HepG2 (cell line): Measurements from ENCODE around the gene RINL. TPM values are rescaled to one million over a fixed set of nuclear protein-coding genes. Genes with fewer than 3 reads are reported as not detected.

Experiments
- ATAC-seq: fragments of 200-7000 bp; cut with Tn5 transposase; 3 replicates; pipeline ENCODE4 v1.9.1; 2020; ENCODE audit warnings: mild to moderate bottlenecking, moderate library complexity
- BruUV-seq: library from RNA; stranded (reverse); fragments of 400-500 nt; replicated peaks from 2 replicates; lab custom pipeline; 2021; lab: Mats Ljungman, UMichigan
- CTCF ChIA-PET: fragments of 300-600 bp; formaldehyde crosslinking; extraction: SDS; loops from one replicate; lab custom pipeline; 2021; ENCODE audit warnings: low total read pairs, inconsistent platforms, low intra/inter-chr PET ratio; lab: Yijun Ruan, JAX
- POLR2A ChIA-PET: fragments of 350-600 bp; sonication (Branson Sonifier 250); formaldehyde crosslinking; loops from one replicate; lab custom pipeline; 2020; ENCODE audit warnings: antibody characterized with exemption, inconsistent platforms; lab: Yijun Ruan, JAX
- DNase-seq: peaks from one replicate; pipeline ENCODE4 v3.0.0-alpha.2; 2015; ENCODE audit warnings: low spot score
- FAIRE-seq: peaks from 3 replicates; lab custom pipeline; 2011; peaks lifted over from hg19 to GRCh38; lab: Jason Lieb, UNC
- H2AFZ ChIP-seq: one replicate; pipeline ENCODE4 v1.6.1; 2011; ENCODE audit warnings: low read length, inconsistent platforms
- H3K27ac ChIP-seq: fragments of 300-600 bp; 3 replicates; pipeline ENCODE4 v1.8.0; 2011; ENCODE audit warnings: mixed run types, mild to moderate bottlenecking, mixed read lengths, low read length, inconsistent platforms; ENCODE audit not compliant: insufficient read depth; ENCODE audit errors: extremely low read length
- H3K27me3 ChIP-seq, 2 experiments: fragments of 200-600 bp in 1 of 2; 2 replicates in 1 of 2; 3 replicates in 1 of 2; pipeline versions ENCODE4 v1.6.0 to v1.8.0; 2011; ENCODE audit warnings: low read length in 2 of 2, mild to moderate bottlenecking in 2 of 2, moderate library complexity in 2 of 2, inconsistent platforms in 1 of 2; ENCODE audit not compliant: insufficient read depth in 2 of 2, control insufficient read depth in 1 of 2
- H3K36me3 ChIP-seq, 2 experiments: fragments of 200-600 bp in 1 of 2; replicated peaks in 1 of 2; 2 replicates in 1 of 2; 3 replicates in 1 of 2; pipeline versions ENCODE4 v1.5.1 to v1.8.0; 2011; ENCODE audit warnings: low read length in 2 of 2, inconsistent platforms in 1 of 2; ENCODE audit not compliant: insufficient read depth in 2 of 2, control insufficient read depth in 1 of 2
- H3K4me1 ChIP-seq: 2 replicates; pipeline ENCODE4 v1.5.1; 2012; ENCODE audit warnings: low read length, inconsistent platforms; ENCODE audit not compliant: insufficient read depth
- H3K4me2 ChIP-seq: 2 replicates; pipeline ENCODE4 v1.6.0; 2011; ENCODE audit warnings: low read depth, low read length, inconsistent platforms
- H3K4me3 ChIP-seq, 3 experiments: fragments of 200-600 bp in 1 of 3; sonication (generic), shearing (Covaris generic) in 1 of 3; replicated peaks in 1 of 3; 2 replicates each; pipeline ENCODE4 v1.5.1; 2011 to 2016; ENCODE audit warnings: low read length in 3 of 3, inconsistent platforms in 2 of 3, low read depth in 2 of 3, mild to moderate bottlenecking in 2 of 3, control low read depth in 1 of 3, mixed read lengths in 1 of 3; ENCODE audit not compliant: insufficient read depth in 1 of 3
- H3K79me2 ChIP-seq: one replicate; pipeline ENCODE4 v1.6.1; 2011; ENCODE audit warnings: low read length, inconsistent platforms; ENCODE audit not compliant: insufficient read depth
- H3K9ac ChIP-seq: 2 replicates; pipeline ENCODE4 v1.6.0; 2011; ENCODE audit warnings: mild to moderate bottlenecking, low read depth, low read length, inconsistent platforms; ENCODE audit not compliant: insufficient read depth
- H3K9me3 ChIP-seq: 2 replicates; pipeline ENCODE4 v1.5.1; 2012; ENCODE audit warnings: mild to moderate bottlenecking, low read length
- H4K20me1 ChIP-seq: 2 replicates; pipeline ENCODE4 v1.6.0; 2011; ENCODE audit warnings: inconsistent platforms, mild to moderate bottlenecking, low read length, moderate library complexity; ENCODE audit not compliant: insufficient read depth
- GTF2F1 ChIP-seq: fragments of 150-350 bp; IDR thresholded peaks from 2 replicates; pipeline ENCODE4 v1.6.1; 2014; ENCODE audit warnings: low read length
- KLF12 ChIP-seq: sonication (generic); formaldehyde crosslinking; IDR thresholded peaks from 2 replicates; pipeline ENCODE4 v1.4.0; 2020; ENCODE audit warnings: missing genetic modification reagents, borderline replicate concordance
- U2AF1 ChIP-seq: fragments of 200-400 bp; formaldehyde crosslinking; optimal IDR thresholded peaks from 2 replicates; pipeline ENCODE3; 2017; ENCODE audit warnings: mild to moderate bottlenecking, low read depth, low read length
- ZNF441 ChIP-seq: sonication (generic); formaldehyde crosslinking; IDR thresholded peaks from 2 replicates; pipeline ENCODE4 v1.7.0; 2021; ENCODE audit warnings: missing genetic modification reagents, borderline replicate concordance
- ZNF558 ChIP-seq: sonication (generic); formaldehyde crosslinking; IDR thresholded peaks from 2 replicates; pipeline ENCODE4 v1.9.0; 2022; ENCODE audit warnings: mild to moderate bottlenecking, missing genetic modification reagents, borderline replicate concordance
- ZNF616 ChIP-seq: sonication (generic); formaldehyde crosslinking; IDR thresholded peaks from 2 replicates; pipeline ENCODE4 v1.5.0; 2020; ENCODE audit warnings: low read depth, mild to moderate bottlenecking, missing genetic modification reagents
- WGBS: methylation state at CpG from one replicate; pipeline ENCODE4 v1.1.6; 2017; ENCODE audit warnings: low lambda C conversion rate; 5-methylcytosine and 5-hydroxymethylcytosine counted together
- in situ Hi-C: cut with HindIII; loops from 2 replicates; pipeline ENCODE4 v1.10.0; 2017; ENCODE audit warnings: low pct_unique_long_range_greater_than_20kb; ENCODE audit not compliant: extremely low pct_ligation_motif_present
- intact Hi-C: fragments of 100-400 bp; cut with micrococcal nuclease; formaldehyde crosslinking; loops from one replicate; pipeline ENCODE4 v1.10.0; 2022; ENCODE audit not compliant: unreplicated experiment
- polyA plus RNA-seq, 8 experiments: library from polyadenylated mRNA; depleted of rRNA in 3 of 8; stranded (reverse) in 7 of 8; unstranded in 1 of 8; fragments of >200 nt; fragmentation: Illumina TruSeq in 4 of 8; extraction: Trizol in 4 of 8; gene quantifications; 2 replicates each; pipeline versions ENCODE4 v1.2.1 to v1.2.3, GENCODE V29; 2011 to 2016; ENCODE audit warnings: low read depth in 4 of 8, missing spikeins in 1 of 8, mixed read lengths in 1 of 8; ENCODE audit not compliant: insufficient read depth in 1 of 8
- total RNA-seq, 5 experiments: library from RNA; depleted of rRNA; stranded (reverse); fragments of >200 nt; fragmentation: Illumina TruSeq; extraction: Trizol; gene quantifications; 2 replicates each; pipeline ENCODE4 v1.2.3, GENCODE V29; 2016; ENCODE audit warnings: low read depth in 1 of 5
- TF ChIP-seq, protein P1 (sequence below), 2 experiments: sonication (generic) in 1 of 2; formaldehyde crosslinking in 1 of 2; IDR thresholded peaks; 2 replicates each; pipeline versions ENCODE4 v1.6.1 to v1.9.0; 2014 to 2022; ENCODE audit warnings: antibody characterized with exemption in 1 of 2, borderline replicate concordance in 1 of 2, inconsistent platforms in 1 of 2, low read depth in 1 of 2, missing genetic modification reagents in 1 of 2
- TF ChIP-seq, protein P2 (sequence below): sonication (generic); formaldehyde crosslinking; IDR thresholded peaks from 2 replicates; pipeline ENCODE4 v1.5.0; 2020; ENCODE audit warnings: missing genetic modification reagents
- TF ChIP-seq, protein P3 (sequence below): sonication (generic); formaldehyde crosslinking; IDR thresholded peaks from 2 replicates; pipeline ENCODE4 v1.4.0; 2020; ENCODE audit warnings: missing genetic modification reagents

The RINL gene
- total and polyA plus RNA-seq, 2 of the 13 experiments (the other 11 are each of a cell fraction or from before 2014, with no cell fraction given): 11.4 to 18.0 TPM

DNA sequence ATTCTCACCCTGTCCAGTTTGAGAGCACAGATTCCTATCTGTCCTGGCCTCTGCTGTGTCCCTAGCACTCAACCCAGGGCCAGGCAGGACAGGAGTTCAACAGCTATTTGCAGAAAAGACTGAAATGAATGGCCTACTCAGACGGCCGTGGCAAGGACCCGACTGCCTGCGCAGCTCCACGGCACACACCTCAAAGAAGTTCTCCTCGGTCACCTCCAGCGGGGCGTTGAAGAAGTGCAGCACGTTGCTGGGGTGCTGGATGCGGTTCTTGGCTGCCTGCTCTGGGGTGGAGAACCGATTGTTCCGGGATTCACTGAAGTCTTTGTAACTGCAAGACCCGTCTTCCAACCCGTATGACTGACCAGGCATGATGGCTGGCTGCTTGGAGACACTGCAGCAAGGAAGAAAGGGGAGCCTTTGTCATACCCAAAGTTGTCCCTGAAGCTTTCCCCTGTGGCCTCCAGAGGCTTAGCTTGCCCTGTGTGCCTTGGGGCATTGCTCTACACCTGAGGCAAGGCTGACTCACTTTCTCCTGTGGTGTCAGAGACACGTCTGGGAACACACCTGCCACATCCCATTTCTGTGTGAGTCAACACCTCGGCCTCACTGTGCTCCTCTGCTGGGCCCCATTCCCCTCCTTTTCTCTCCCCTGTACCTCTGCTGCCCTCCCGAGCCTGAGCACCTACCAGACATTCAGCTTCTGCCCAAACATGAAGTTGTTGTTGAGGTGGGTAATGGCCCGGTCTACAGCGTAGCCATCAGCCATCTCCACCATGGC is 39.7 kb downstream of the RINL start:
- no peak overlapping the region for H3K4me3 ChIP-seq
- peak; percentile 4 for ATAC-seq
- H3K27ac ChIP-seq: peak overlapping the region; percentile 60
- BruUV-seq: no TSS peak
- WGBS: 87% methylated on average over 11 of the region's 19 CpGs
- no peak overlapping the region for H3K4me2 ChIP-seq
- H3K9me3 ChIP-seq: no peaks in the 10 kb centered on the region
- CTCF ChIA-PET: no interaction called here
- H3K4me1 ChIP-seq: peaks cover 65% of the 10 kb centered on the region
- H3K79me2 ChIP-seq: peaks cover 14% of the 10 kb centered on the region
- DNase-seq: no peak
- POLR2A ChIA-PET: interaction anchor here (0.7 to 4.4 kb wide), 14 partner anchors 8 to 138 kb away, joined by 3 to 42 read pairs (median 5); partner anchors contain the start of genes HNRNPL, MRPS12, RINL and SARS2
- H2AFZ ChIP-seq: no peak overlapping the region
- H3K36me3 ChIP-seq: peaks cover 34 to 77% of the 10 kb centered on the region in 2 experiments
- in situ Hi-C loops (no loop called here), intact Hi-C loops (loop anchor here (10.0 kb wide), 1 partner anchor 184 kb away; no protein-coding TSS in a partner anchor)
- 0 out of 2 replicates have a peak overlapping the region, but pooled peaks have one; percentile 0 for H3K9ac ChIP-seq
- no peak for FAIRE-seq
- no peaks in the 10 kb centered on the region for H3K27me3 ChIP-seq
- peaks cover 25% of the 10 kb centered on the region for H4K20me1 ChIP-seq
- TF ChIP-seq KLF12 (CRISPR knock-in tag) (no peak), ZNF558 (CRISPR knock-in tag) (no peak), U2AF1 (no peak), ZNF616 (CRISPR knock-in tag) (no peak), GTF2F1 (no peak), ZNF441 (CRISPR knock-in tag) (no peak)
- TF ChIP-seq, protein P1, sequence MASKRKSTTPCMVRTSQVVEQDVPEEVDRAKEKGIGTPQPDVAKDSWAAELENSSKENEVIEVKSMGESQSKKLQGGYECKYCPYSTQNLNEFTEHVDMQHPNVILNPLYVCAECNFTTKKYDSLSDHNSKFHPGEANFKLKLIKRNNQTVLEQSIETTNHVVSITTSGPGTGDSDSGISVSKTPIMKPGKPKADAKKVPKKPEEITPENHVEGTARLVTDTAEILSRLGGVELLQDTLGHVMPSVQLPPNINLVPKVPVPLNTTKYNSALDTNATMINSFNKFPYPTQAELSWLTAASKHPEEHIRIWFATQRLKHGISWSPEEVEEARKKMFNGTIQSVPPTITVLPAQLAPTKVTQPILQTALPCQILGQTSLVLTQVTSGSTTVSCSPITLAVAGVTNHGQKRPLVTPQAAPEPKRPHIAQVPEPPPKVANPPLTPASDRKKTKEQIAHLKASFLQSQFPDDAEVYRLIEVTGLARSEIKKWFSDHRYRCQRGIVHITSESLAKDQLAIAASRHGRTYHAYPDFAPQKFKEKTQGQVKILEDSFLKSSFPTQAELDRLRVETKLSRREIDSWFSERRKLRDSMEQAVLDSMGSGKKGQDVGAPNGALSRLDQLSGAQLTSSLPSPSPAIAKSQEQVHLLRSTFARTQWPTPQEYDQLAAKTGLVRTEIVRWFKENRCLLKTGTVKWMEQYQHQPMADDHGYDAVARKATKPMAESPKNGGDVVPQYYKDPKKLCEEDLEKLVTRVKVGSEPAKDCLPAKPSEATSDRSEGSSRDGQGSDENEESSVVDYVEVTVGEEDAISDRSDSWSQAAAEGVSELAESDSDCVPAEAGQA (IDR thresholded peaks at IDR 0.05; ENCODE audit: low read depth): no peak
- TF ChIP-seq, protein P1 (CRISPR knock-in tag; IDR thresholded peaks at IDR 0.05; ENCODE audit: borderline replicate concordance): no peak
- TF ChIP-seq, protein P2, sequence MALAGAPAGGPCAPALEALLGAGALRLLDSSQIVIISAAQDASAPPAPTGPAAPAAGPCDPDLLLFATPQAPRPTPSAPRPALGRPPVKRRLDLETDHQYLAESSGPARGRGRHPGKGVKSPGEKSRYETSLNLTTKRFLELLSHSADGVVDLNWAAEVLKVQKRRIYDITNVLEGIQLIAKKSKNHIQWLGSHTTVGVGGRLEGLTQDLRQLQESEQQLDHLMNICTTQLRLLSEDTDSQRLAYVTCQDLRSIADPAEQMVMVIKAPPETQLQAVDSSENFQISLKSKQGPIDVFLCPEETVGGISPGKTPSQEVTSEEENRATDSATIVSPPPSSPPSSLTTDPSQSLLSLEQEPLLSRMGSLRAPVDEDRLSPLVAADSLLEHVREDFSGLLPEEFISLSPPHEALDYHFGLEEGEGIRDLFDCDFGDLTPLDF (CRISPR knock-in tag): no peak
- TF ChIP-seq, protein P3, sequence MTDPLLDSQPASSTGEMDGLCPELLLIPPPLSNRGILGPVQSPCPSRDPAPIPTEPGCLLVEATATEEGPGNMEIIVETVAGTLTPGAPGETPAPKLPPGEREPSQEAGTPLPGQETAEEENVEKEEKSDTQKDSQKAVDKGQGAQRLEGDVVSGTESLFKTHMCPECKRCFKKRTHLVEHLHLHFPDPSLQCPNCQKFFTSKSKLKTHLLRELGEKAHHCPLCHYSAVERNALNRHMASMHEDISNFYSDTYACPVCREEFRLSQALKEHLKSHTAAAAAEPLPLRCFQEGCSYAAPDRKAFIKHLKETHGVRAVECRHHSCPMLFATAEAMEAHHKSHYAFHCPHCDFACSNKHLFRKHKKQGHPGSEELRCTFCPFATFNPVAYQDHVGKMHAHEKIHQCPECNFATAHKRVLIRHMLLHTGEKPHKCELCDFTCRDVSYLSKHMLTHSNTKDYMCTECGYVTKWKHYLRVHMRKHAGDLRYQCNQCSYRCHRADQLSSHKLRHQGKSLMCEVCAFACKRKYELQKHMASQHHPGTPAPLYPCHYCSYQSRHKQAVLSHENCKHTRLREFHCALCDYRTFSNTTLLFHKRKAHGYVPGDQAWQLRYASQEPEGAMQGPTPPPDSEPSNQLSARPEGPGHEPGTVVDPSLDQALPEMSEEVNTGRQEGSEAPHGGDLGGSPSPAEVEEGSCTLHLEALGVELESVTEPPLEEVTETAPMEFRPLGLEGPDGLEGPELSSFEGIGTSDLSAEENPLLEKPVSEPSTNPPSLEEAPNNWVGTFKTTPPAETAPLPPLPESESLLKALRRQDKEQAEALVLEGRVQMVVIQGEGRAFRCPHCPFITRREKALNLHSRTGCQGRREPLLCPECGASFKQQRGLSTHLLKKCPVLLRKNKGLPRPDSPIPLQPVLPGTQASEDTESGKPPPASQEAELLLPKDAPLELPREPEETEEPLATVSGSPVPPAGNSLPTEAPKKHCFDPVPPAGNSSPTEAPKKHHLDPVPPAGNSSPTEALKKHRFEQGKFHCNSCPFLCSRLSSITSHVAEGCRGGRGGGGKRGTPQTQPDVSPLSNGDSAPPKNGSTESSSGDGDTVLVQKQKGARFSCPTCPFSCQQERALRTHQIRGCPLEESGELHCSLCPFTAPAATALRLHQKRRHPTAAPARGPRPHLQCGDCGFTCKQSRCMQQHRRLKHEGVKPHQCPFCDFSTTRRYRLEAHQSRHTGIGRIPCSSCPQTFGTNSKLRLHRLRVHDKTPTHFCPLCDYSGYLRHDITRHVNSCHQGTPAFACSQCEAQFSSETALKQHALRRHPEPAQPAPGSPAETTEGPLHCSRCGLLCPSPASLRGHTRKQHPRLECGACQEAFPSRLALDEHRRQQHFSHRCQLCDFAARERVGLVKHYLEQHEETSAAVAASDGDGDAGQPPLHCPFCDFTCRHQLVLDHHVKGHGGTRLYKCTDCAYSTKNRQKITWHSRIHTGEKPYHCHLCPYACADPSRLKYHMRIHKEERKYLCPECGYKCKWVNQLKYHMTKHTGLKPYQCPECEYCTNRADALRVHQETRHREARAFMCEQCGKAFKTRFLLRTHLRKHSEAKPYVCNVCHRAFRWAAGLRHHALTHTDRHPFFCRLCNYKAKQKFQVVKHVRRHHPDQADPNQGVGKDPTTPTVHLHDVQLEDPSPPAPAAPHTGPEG: no peak
